Inferior parietal cortex (tissue), 1 donor: ENCODE measurements around the gene FKBP9.
"Not testable (repeated sequence)": the region's sequence is repeated elsewhere in the genome, so short reads cannot be mapped to it uniquely, and the experiment has no call there.

ENCODE experiments used
- DNase-seq: peaks from one replicate; pipeline ENCODE4 v3.0.0-alpha.2; 2016; ENCODE audit errors: extremely low spot score

Gene FKBP9

GRCh38 chr7:32952876-32953275 is 4.4 kb upstream of the FKBP9 start:
- DNase-seq = no peak

DNA sequence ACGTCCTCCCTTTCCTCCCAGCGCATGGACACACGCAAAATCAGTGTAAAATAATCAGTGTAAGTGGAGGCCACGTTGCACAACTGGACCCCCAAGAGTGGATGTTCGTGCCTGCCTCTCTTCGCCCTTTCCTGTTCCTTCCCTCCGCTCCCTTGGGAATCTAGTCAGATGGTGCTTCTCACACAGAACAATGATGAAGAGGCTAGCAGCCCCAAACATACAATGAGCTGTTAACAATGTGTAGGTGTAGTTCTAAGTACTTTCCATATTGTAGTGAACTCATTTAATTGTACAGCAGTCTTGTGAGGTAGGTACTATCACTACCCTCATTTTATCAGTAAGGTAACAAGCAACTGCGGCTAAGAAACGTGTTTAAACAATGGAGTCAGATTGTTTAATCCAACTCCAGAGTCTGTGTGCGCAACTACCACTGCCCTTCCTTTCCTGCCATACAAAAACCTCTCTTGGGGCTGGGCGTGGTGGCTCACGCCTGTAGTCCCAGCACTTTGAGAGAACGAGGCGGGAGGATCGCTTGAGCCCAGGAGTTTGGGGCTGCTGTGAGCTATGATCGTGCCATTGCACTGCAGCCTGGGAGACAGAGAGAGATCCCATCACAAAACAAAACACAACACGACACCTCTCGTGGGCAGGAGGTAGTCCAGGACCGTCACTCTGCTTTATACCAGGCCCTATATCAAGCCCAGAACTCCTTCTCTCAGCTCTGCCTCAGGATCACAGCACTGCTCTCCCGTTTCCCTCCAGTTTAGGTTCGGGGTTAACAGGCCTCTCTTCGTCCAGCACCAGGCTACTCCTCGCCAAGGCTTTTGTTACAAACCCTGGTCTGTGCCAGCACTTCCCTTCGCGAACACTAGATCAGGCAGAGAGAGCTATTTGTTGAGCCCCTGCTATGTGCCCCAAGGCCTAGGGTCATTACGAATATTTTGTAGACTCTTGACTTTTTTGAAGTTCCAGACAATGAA is 1.1 kb downstream of the FKBP9 start:
- peak; percentile 26 for DNase-seq

- DNase-seq = not testable (repeated sequence)
These were observed 6.7 kb downstream of the FKBP9 start for GRCh38 chr7:32963880-32964301.

DNA sequence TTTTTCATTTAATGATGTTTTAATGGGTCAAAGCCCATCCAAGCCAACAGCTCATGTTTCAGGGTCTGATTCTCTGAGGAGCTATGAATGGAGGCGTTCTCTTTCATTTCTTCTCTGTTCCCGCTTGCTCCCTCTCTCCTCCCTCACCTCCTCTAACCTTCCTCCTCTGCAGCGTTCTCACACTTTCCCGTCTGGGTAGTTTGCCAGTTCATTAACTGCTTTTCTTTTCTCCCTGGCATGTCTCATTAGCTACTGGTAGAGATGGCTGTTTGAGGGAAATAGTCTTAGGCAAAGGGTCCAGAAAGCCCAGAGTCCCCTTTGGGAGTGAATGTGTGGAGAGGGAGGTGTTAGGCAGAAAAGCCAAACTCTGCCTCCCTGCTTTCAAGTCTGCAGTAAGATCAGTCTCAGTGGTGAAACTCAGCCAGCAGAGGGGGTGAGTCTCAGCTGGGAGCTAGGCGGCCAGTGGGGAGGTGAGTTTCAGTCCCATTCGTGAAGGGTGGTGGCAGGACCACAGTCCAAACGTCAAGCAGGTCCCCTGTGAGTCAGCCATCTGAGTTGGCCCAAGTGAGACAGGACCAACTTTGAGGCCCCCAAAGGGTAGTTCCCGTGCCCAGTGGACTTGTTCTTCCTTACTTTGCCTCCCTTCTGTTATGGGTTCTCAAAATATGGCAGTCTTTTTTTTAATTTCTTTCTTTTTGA is 7.4 kb downstream of the FKBP9 start:
- peak; percentile 20 for DNase-seq

- DNase-seq = not testable (repeated sequence)
These were observed 9.4 kb downstream of the FKBP9 start for GRCh38 chr7:32966489-32967267.

DNA sequence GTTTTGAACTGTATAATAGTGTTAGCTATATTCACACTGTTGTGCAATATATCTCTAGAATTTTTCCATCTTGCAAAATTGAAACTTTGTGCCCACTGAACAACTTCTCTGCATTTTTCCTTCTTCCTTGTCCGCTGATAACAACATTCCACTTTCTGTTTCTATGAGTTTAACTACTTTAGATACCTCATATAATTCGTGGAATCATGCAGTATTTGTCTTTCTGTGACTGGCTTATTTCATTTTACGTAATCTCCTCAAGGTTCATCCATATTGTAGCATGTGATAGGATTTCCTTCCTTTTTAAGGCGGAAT is 10.0 kb downstream of the FKBP9 start:
- DNase-seq = not testable (repeated sequence)

GRCh38 chr7:32971967-32972366 is 14.7 kb downstream of the FKBP9 start:
- DNase-seq = not testable (repeated sequence)

DNA sequence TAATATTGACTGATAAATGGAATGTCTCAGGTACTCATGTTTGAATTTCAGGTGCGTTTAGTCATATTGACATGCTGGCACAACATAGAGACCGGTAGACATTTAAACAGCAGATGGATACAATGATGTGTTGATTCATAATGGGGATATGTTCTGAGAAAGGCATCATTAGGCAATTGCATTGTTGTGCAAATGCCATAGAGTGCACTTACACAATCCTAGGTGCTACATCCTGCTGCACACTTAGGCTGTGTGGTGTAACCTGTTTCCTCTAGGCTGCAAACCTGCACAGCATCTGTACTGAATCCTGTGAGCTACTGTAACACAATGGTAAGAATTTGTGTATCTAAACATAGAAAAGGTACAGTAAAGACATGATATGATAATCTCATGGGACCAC is 19.9 kb downstream of the FKBP9 start:
- DNase-seq = not testable (repeated sequence)

DNA sequence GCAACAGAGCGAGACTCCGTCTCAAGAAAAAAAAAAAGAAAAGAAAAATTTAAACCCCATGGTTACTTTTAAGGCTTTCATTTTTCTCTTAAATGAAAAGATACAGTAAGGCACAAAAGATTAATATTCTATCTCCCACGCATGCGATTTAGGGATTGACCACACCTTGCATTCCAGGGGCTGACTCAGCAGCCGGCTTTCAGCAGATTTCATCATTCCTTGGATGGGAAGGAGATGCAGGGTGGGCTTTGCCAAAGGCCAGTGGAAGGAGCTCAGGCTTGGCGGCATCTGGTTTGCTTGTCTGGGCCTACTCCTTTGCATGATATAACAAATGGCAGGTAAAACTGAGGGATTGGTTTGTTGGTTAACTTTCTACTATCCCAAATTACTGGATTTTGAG is 22.0 kb downstream of the FKBP9 start:
- not testable (repeated sequence) for DNase-seq

- not testable (repeated sequence) for DNase-seq
These were observed 22.7 kb downstream of the FKBP9 start for GRCh38 chr7:32979902-32980301.

DNA sequence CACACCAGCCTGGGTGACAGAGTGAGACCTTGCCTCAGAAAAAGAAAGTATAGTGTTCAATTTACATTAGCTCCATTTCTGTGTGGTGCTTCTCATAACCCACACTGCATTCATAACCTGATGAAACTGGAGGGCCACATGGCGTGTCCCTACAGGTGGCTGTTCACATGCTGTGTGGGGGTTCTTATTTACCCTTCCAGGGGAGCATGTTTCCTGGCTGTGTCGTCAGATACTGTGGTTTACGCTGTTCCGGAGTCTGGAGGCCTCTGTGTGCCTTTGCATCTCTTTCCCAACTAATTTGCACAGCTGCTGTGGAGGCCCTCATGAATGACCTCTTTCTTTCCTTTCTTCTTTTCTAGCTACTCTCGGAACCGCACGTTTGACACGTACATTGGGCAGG is 30.9 kb downstream of the FKBP9 start:
- not testable (repeated sequence) for DNase-seq

DNA sequence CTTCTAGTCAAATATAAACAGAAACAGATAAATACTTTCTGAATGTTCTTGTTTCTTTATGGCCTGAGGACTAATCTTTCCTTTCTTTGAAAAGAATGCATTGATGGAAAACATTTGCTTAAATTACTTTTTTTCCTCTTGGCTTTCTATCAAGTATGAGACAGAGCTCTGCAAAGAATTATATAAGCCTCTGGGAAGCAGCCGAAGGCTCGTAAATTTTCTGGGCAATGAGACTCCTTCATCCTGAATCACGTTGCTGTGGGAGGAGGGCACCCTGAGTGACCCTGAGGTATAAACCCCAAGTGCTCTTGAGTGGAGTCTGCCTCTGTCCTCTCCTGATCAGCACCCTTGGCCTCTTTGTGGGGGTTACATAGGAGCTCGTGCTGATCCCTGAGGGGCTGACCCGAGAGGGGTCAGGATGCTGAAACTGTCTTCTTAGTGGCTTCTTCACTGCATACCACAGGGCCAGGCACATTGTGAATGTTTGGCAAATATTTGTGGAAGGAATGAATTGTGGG is 33.9 kb downstream of the FKBP9 start:
- DNase-seq = not testable (repeated sequence)

GRCh38 chr7:32991975-32992700 is 34.9 kb downstream of the FKBP9 start:
- DNase-seq = not testable (repeated sequence)

GRCh38 chr7:32992750-32993149 is 35.5 kb downstream of the FKBP9 start:
- not testable (repeated sequence) for DNase-seq

- DNase-seq = not testable (repeated sequence)
These were observed 40.7 kb downstream of the FKBP9 start for GRCh38 chr7:32997956-32998355.

DNA sequence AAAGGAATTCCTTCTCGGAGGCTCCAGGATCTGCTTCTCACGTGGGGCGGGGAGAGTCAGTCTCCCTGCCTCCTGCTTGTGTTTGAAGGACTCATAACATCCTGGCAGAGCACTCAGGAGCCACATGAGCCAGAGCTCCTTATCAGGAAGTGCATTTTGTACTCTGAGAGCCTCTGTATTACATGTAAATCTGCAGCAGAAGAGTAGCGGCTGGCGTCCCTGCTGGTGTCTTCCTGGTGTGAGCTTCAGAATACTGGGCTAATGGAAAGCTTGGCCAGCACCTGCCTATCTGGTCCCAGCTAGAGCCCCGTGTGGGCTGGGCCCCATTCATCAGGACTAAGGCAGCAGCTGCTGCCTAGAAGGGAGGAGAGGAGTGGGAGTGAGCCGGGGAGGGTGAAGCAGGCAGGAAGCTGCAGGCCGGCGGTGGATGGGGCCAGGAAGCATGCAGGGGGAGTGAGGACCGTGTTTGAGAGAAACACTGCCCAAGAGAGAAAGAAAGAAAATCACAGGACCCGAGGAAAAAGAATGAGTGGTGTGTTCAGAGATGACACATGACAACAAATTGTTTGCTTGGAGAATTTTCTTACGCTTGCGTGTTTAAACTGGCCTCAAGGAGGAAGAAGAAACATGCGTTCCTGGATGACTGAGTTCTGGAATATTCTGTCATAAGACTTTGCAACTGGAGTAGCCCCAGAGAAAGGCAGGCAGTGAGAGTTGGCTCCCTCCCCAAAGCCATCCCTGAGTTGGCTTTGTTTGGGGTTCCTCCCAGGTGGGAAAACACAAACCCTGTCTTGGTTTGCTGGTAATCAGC is 41.3 kb downstream of the FKBP9 start:
- DNase-seq = not testable (repeated sequence)

DNA sequence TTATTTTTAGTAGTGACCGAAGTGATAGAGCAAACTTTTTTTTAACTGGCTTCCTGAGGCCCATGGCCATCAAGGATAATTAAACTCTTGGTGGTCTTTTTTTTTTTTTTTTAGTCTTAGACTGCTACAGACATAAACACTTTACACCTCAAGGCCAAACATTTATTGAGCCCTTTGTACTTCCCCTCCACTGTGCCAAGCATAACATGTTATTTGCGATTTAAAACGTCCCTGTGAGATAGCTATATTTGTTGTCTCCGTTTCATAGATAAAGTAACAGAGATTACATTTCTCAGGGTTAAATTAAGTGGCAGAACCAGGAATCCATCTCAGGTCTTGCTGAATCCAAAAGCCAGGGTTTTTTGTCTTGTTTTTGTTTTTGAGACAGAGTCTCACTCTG is 42.1 kb downstream of the FKBP9 start:
- DNase-seq = not testable (repeated sequence)

DNA sequence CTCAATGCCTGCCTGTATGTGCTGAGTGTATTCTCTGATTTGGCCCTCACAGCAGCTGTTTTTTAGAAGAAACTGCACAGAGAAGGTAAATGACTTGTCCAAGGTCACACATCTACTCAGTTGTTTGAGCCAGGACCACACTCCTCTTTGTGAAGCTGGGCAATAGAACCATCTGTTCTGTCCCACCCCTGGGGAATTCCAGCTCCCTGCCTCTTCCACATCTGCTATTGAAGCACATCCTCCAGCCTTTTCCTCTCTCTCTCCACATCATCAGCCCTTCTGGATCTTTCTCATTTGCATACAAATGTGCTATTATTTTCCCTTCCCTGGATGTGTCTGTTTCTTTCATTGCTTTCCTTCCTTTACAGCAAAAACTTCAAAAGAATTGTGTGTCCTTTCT is 45.9 kb downstream of the FKBP9 start:
- DNase-seq = not testable (repeated sequence)

GRCh38 chr7:33004104-33004616 is 46.9 kb downstream of the FKBP9 start:
- DNase-seq = not testable (repeated sequence)

DNA sequence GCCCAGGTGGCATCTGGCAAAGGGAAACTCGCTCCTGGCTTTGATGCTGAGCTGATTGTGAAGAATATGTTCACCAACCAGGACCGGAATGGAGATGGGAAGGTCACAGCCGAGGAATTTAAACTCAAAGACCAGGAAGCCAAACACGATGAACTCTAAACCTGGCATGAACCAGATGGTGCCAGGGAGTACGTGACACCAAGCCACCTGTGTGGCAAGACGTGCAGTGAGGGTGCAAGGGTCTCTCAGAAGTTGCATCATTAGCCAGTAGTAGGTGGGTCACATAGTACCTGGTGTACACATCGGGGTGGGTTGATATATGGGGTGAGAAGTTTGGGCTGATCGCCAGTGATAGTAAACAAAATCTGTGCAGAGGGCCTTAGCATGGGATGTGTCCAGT is 48.0 kb downstream of the FKBP9 start:
- not testable (repeated sequence) for DNase-seq
